Ishikawa (cell line): ENCODE measurements around the gene ACSL5.

Experiments
- CEBPB ChIP-seq: IDR thresholded peaks from 2 replicates; pipeline ENCODE4 v1.6.1; 2012
- EGR1 ChIP-seq: IDR thresholded peaks from 2 replicates; pipeline ENCODE4 v1.6.1; 2012
- EP300 ChIP-seq: IDR thresholded peaks from 2 replicates; pipeline ENCODE4 v1.6.1; 2012; ENCODE audit warnings: borderline replicate concordance
- FOXM1 ChIP-seq: IDR thresholded peaks from 2 replicates; pipeline ENCODE4 v1.6.1; 2012; ENCODE audit warnings: low read depth, borderline replicate concordance
- RAD21 ChIP-seq: IDR thresholded peaks from 2 replicates; pipeline ENCODE4 v1.6.1; 2012; ENCODE audit warnings: low read depth
- REST ChIP-seq: IDR thresholded peaks from 2 replicates; pipeline ENCODE4 v1.6.1; 2012; ENCODE audit warnings: low read depth, mild to moderate bottlenecking
- YY1 ChIP-seq: IDR thresholded peaks from 2 replicates; pipeline ENCODE4 v1.6.1; 2012; ENCODE audit warnings: low read depth
- ZBTB7A ChIP-seq: IDR thresholded peaks from 2 replicates; pipeline ENCODE4 v1.6.1; 2012; ENCODE audit warnings: low read depth

GRCh38 chr10:112397592-112397991 lies 23.7 kb downstream of the ACSL5 start:
- no peak for TF ChIP-seq EGR1
- TF ChIP-seq REST, result no peak
- no peak for TF ChIP-seq EP300
- no peak for TF ChIP-seq CEBPB
- no peak for TF ChIP-seq ZBTB7A
- TF ChIP-seq YY1, result no peak
- TF ChIP-seq RAD21, result no peak
- no peak for TF ChIP-seq FOXM1
